Karpas-422 (cell line): ENCODE measurements around the gene P2RY11. TPM values are rescaled to one million over a fixed set of nuclear protein-coding genes. Genes with fewer than 3 reads are reported as not detected.

Source experiments
- DNase-seq: peaks from one replicate; pipeline ENCODE4 v3.0.0-alpha.2; 2015
- H2AFZ ChIP-seq: fragments of 200-600 bp; sonication (generic); 2 replicates; pipeline ENCODE4 v1.6.1; 2014; ENCODE audit warnings: antibody characterized with exemption, low read length, mixed read lengths
- H3K27ac ChIP-seq: fragments of 200-600 bp; sonication (generic); 2 replicates; pipeline ENCODE4 v1.5.1; 2014; ENCODE audit warnings: mild to moderate bottlenecking, low read length, moderate library complexity
- H3K27me3 ChIP-seq: fragments of 200-600 bp; sonication (generic); 2 replicates; pipeline ENCODE4 v1.6.1; 2014; ENCODE audit warnings: low read length, mixed read lengths
- H3K36me3 ChIP-seq: fragments of 200-600 bp; sonication (generic); 2 replicates; pipeline ENCODE4 v1.6.1; 2014; ENCODE audit warnings: low read length, mixed read lengths; ENCODE audit not compliant: insufficient read depth
- H3K4me1 ChIP-seq: fragments of 200-600 bp; sonication (generic); 2 replicates; pipeline ENCODE4 v1.6.1; 2014; ENCODE audit warnings: mild to moderate bottlenecking, low read length, mixed read lengths
- H3K4me2 ChIP-seq: fragments of 200-600 bp; sonication (generic); 2 replicates; pipeline ENCODE4 v1.6.1; 2014; ENCODE audit warnings: low read length, low read depth, mild to moderate bottlenecking; ENCODE audit not compliant: poor library complexity, severe bottlenecking
- H3K4me3 ChIP-seq: fragments of 200-600 bp; sonication (generic); 2 replicates; pipeline ENCODE4 v1.5.1; 2014; ENCODE audit warnings: mild to moderate bottlenecking, antibody characterized with exemption, low read length, mixed read lengths
- H3K79me2 ChIP-seq: fragments of 200-600 bp; sonication (generic); 2 replicates; pipeline ENCODE4 v1.6.1; 2014; ENCODE audit warnings: mild to moderate bottlenecking, low read length, mixed read lengths
- H3K9ac ChIP-seq: fragments of 200-600 bp; sonication (generic); 2 replicates; pipeline ENCODE4 v1.6.0; 2014; ENCODE audit warnings: low read length
- H3K9me2 ChIP-seq: fragments of 200-600 bp; sonication (generic), shearing (Covaris generic); replicated peaks from 2 replicates; pipeline ENCODE4 v1.6.0; 2014; ENCODE audit warnings: mild to moderate bottlenecking, low read length, moderate library complexity; ENCODE audit not compliant: insufficient read depth
- H3K9me3 ChIP-seq: fragments of 300-700, 200-600 bp; sonication (generic); 2 replicates; pipeline ENCODE4 v1.6.1; 2014; ENCODE audit warnings: low read length, mixed read lengths
- H4K20me1 ChIP-seq: fragments of 200-600 bp; sonication (generic); 2 replicates; pipeline ENCODE4 v1.6.1; 2014; ENCODE audit warnings: mild to moderate bottlenecking, antibody characterized with exemption, low read length, low read depth; ENCODE audit not compliant: insufficient read depth
- total RNA-seq: library from RNA; depleted of rRNA; stranded (reverse); fragments of >200 nt; shearing (Covaris generic); gene quantifications from 2 replicates; pipeline ENCODE4 v1.2.3, GENCODE V29; 2014; ENCODE audit warnings: low replicate concordance

Gene P2RY11
- total RNA-seq, 1 experiment from 2014 or later = 1.7 TPM

DNA sequence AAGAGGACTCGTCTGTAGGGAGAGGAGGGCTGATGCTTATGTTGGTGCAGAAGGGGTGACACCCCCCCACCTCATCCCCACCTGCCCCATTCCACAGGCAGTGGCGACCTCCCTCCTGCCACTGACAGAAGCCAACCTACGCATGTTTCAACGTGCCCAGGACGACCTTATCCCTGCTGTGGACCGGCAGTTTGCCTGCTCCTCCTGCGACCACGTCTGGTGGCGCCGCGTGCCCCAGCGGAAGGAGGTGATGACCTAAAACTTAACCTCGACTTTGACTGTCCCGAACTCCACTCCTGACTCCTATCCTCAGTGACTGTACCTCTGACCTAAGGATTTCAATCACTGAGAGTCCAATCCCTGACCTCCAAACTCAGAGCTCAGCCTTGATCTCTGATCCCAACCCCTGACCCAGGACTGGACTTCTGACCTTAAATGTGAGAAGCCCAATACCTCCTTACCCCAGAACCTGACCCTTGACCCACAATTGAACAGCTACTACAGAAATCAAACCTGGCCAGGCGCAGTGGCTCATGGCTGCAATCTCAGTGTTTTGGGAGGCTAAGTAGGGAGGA lies 21.6 kb upstream of the P2RY11 start:
- DNase-seq = no peak
- no peak overlapping the region for H3K4me3 ChIP-seq
- no peak overlapping the region for H3K27ac ChIP-seq
- no peak overlapping the region for H2AFZ ChIP-seq
- H3K4me2 ChIP-seq = no peak overlapping the region
- no peaks in the 10 kb centered on the region for H3K9me3 ChIP-seq
- no peak overlapping the region for H3K9ac ChIP-seq
- 0 out of 2 replicates have a peak, but pooled peaks cover 2% of the 10 kb centered on the region for H4K20me1 ChIP-seq
- no peaks in the 10 kb centered on the region for H3K9me2 ChIP-seq
- H3K79me2 ChIP-seq = peaks cover 13% of the 10 kb centered on the region; the same call in 1 of the 2 replicates
- H3K4me1 ChIP-seq = peaks cover 12% of the 10 kb centered on the region
- no peaks in the 10 kb centered on the region for H3K36me3 ChIP-seq
- H3K27me3 ChIP-seq = no peaks in the 10 kb centered on the region

DNA sequence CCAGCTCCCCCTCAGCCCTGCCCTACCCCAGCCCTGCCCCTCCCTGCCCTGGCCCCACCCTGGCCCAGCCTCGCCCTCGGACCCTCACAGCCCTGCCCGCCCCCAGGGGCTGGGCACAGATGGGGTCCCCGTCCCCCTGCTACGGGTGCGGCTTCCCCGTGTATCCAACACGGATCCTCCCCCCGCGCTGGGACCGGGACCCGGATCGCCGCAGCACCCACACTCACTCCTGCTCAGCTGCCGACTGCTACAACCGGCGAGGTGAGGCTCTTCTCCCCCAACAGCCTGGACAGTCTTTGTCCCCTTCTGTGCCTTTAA lies 20.2 kb upstream of the P2RY11 start:
- no peak overlapping the region for H3K9ac ChIP-seq
- H3K4me2 ChIP-seq = no peak overlapping the region
- H3K4me1 ChIP-seq = peaks cover 17% of the 10 kb centered on the region
- DNase-seq = no peak
- H3K36me3 ChIP-seq = no peaks in the 10 kb centered on the region
- H2AFZ ChIP-seq = no peak overlapping the region
- no peak overlapping the region for H3K4me3 ChIP-seq
- no peaks in the 10 kb centered on the region for H3K27me3 ChIP-seq
- H3K9me2 ChIP-seq = no peaks in the 10 kb centered on the region
- no peak overlapping the region for H3K27ac ChIP-seq
- H3K79me2 ChIP-seq = peaks cover 11% of the 10 kb centered on the region; the same call in 1 of the 2 replicates
- H4K20me1 ChIP-seq = 0 out of 2 replicates have a peak, but pooled peaks cover 2% of the 10 kb centered on the region
- no peaks in the 10 kb centered on the region for H3K9me3 ChIP-seq

DNA sequence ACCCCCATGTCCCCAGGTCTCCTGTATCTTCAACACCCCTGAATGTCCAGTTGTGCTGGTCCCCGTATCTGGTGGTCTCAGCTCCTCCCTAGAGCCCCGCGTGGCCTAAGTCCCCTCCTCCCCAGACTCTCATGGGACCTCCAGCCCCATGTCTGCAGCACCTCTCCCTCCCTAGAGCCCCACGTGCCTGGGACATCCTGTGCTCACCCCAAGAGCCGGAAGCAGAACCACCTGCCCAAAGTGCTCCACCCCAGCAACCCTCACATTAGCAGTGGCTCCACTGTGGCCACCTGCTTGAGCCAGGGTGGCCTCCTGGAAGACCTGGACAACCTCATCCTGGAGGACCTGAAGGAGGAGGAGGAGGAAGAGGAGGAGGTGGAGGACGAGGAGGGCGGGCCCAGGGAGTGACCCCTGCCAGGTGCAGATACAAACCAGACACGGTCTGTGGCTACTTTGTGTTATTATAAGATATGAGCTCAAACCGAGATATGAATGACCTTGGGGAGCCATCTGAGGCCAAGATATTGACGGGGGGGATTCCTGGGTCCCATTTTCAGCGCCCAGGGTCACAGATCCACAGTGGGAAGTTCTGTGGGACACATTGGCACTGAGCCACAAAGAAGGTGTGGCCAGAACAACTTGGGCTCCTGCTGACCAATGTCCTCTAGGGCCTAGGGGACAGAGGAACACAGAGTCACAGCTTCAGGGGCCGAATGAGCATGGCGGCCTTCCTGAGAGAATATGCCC lies 19.4 kb upstream of the P2RY11 start:
- Histone ChIP-seq H3K4me1 (peaks cover 19% of the 10 kb centered on the region), H4K20me1 (0 out of 2 replicates have a peak, but pooled peaks cover 2% of the 10 kb centered on the region), H3K9me2 (no peaks in the 10 kb centered on the region), H3K27ac (no peak overlapping the region), H3K79me2 (peaks cover 4% of the 10 kb centered on the region; the same call in 1 of the 2 replicates), H3K27me3 (no peaks in the 10 kb centered on the region), H3K9me3 (no peaks in the 10 kb centered on the region), H2AFZ (no peak overlapping the region), H3K9ac (no peak overlapping the region), H3K4me2 (no peak overlapping the region), H3K4me3 (no peak overlapping the region), H3K36me3 (no peaks in the 10 kb centered on the region)
- no peak for DNase-seq

DNA sequence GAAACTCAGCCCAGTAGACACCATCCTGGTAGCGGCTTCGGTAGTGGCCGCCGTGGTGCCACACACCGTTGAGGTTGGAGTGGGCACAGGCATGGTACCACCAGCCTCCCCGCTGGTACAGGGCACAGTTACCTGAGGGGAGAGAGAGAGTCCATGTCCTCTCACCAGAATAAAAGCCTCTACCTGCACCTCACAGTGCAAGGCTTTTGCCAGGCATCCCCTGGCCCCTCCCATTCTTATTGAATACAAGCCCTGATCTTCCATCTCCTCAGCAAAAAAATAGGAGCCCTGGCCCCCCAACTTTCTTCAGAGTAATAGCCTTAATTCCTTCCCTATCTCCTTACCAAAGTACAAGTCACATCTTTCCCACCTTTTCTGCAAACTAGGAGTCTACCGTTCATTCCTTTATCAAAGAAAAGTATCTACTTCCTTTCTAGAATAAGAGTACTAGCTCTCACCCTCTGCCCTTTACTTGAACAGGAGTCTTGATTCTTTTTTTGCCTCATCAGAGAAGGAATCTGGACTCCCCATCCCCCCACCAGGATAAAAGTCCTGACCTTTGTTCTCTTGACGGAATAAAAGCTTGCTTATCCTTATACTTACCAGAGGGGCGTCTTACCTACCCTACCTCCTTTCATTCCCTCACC lies 18.7 kb upstream of the P2RY11 start:
- H3K9me2 ChIP-seq = no peaks in the 10 kb centered on the region
- H3K36me3 ChIP-seq = no peaks in the 10 kb centered on the region
- H3K4me3 ChIP-seq = no peak overlapping the region
- H3K27me3 ChIP-seq = no peaks in the 10 kb centered on the region
- H2AFZ ChIP-seq = no peak overlapping the region
- no peak for DNase-seq
- H3K9ac ChIP-seq = no peak overlapping the region
- no peaks in the 10 kb centered on the region for H4K20me1 ChIP-seq
- no peaks in the 10 kb centered on the region for H3K79me2 ChIP-seq
- no peaks in the 10 kb centered on the region for H3K9me3 ChIP-seq
- H3K27ac ChIP-seq = no peak overlapping the region
- no peak overlapping the region for H3K4me2 ChIP-seq
- H3K4me1 ChIP-seq = peaks cover 15% of the 10 kb centered on the region

DNA sequence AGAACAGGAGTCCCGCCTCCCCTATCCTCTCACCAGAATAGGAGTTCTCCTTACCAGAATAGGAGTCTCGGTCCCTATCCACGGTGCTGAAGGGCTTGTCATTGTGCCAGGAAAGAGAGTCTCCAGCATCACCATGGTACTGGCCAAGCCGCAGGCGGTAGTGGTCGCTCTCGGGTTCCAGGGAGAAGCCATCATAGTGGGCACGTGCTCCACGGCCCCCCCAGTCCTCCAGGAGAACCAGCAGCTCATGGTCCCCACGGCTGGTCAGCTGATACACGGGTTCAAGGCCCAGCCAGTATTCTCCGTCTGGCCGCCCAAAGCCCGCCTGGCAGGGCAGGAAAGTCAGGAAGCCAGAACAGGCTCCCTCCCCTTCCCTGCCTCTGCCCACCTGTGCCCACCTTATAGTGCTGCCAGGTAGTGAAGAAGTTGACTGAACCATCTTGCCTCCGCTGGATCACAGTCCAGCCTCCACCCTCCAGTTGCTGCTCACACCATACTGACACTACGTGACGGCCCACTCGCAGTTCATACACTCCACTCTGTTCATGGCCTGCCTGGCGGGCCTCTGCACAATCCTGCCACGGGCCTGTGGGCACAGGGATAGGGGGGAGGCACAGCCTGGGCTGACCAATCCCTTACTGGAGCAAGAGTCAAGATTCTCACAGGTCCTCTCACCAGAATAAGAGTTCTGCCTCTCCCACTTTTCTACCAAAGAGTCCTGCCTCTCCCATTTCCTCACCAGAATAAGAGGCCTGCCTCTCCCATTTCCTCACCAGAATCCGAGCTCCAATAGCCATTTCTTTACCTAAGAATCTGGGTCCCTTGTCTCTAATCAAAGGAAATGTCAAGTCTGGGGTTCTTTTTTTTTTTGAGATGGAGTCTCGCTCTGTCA lies 18.0 kb upstream of the P2RY11 start:
- Histone ChIP-seq H4K20me1 (no peaks in the 10 kb centered on the region), H3K27ac (no peak overlapping the region), H3K4me2 (no peak overlapping the region), H3K79me2 (no peaks in the 10 kb centered on the region), H2AFZ (no peak overlapping the region), H3K27me3 (no peaks in the 10 kb centered on the region), H3K4me3 (no peak overlapping the region), H3K9ac (no peak overlapping the region), H3K9me2 (no peaks in the 10 kb centered on the region), H3K4me1 (peaks cover 15% of the 10 kb centered on the region), H3K9me3 (no peaks in the 10 kb centered on the region), H3K36me3 (no peaks in the 10 kb centered on the region)
- DNase-seq = no peak

DNA sequence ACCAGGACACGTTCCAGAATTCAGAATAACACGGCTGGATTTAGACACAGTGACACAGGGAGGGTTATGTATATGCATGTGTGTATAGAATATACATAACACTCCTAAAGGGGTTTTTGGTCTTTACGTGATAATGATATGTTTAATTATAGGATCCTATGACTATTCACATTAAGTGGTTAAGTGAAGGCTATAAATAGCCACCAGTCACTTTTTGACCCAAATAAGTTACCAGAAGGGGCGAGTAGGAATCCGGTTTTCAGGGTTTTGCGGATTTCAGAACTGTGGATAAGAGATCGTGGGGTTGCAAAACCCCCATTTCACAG lies 15.9 kb upstream of the P2RY11 start:
- H3K27me3 ChIP-seq = no peaks in the 10 kb centered on the region
- no peaks in the 10 kb centered on the region for H3K79me2 ChIP-seq
- no peak overlapping the region for H3K27ac ChIP-seq
- no peaks in the 10 kb centered on the region for H3K36me3 ChIP-seq
- H4K20me1 ChIP-seq = no peaks in the 10 kb centered on the region
- H3K9me2 ChIP-seq = no peaks in the 10 kb centered on the region
- DNase-seq = no peak
- H3K9ac ChIP-seq = peak overlapping the region; percentile 61
- H3K4me2 ChIP-seq = peak overlapping the region; percentile 61
- peak overlapping the region; percentile 74; the same call in 1 of the 2 replicates for H2AFZ ChIP-seq
- peak overlapping the region; percentile 17; the same call in 1 of the 2 replicates for H3K4me3 ChIP-seq
- H3K9me3 ChIP-seq = no peaks in the 10 kb centered on the region
- H3K4me1 ChIP-seq = peaks cover 15% of the 10 kb centered on the region

DNA sequence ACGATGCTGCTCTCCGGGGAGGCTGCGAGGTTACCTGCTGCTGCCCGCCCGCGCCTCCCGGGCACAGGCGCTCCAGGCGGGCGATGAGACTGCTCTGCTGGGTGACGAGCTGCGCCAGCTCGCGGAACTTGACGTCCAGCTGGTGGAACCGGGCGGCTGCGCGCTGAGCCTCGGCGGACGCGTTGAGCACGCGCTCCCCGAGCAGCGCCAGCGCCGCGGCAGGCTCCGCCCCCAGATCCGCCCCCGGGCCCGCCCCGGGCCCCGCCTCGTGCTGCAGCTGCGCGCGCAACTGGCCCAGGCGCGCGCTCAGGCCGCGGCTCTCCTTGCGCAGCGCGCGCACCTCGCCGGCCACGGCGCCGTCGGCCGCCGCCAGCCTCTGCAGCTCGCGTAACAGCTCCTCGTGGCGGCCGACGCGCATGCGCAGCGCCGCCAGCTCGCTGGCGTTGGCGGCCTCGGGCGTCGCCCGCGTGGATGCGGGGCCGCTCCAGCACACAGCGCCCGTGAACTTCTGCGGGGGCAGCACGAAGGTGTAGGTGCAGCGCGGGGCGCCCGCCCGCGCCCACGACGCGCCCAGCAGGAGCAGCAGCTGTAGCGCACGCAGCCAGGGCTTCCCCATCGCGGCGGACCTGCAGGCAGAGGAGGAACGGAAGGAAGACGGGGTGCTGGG lies 15.4 kb upstream of the P2RY11 start:
- Histone ChIP-seq H3K4me1 (peaks cover 15% of the 10 kb centered on the region), H3K4me3 (peak overlapping the region; percentile 57; the same call in 1 of the 2 replicates), H2AFZ (peak overlapping the region; percentile 84), H3K79me2 (no peaks in the 10 kb centered on the region), H3K9me3 (no peaks in the 10 kb centered on the region), H4K20me1 (no peaks in the 10 kb centered on the region), H3K27ac (no peak overlapping the region), H3K9me2 (no peaks in the 10 kb centered on the region), H3K4me2 (peak overlapping the region; percentile 72), H3K36me3 (no peaks in the 10 kb centered on the region), H3K27me3 (no peaks in the 10 kb centered on the region), H3K9ac (peak overlapping the region; percentile 80)
- DNase-seq = peak; percentile 97
